ENCODE data around the gene FER.
"Not testable (repeated sequence)": the region's sequence is repeated elsewhere in the genome, so short reads cannot be mapped to it uniquely, and the experiment has no call there.

FER gene

GRCh38 chr5:108983461-108984092 is 235.9 kb downstream of the FER start:
- DNase-seq: no peak

GRCh38 chr5:108989761-108990392 is 242.2 kb downstream of the FER start:
- no peak for DNase-seq

DNA sequence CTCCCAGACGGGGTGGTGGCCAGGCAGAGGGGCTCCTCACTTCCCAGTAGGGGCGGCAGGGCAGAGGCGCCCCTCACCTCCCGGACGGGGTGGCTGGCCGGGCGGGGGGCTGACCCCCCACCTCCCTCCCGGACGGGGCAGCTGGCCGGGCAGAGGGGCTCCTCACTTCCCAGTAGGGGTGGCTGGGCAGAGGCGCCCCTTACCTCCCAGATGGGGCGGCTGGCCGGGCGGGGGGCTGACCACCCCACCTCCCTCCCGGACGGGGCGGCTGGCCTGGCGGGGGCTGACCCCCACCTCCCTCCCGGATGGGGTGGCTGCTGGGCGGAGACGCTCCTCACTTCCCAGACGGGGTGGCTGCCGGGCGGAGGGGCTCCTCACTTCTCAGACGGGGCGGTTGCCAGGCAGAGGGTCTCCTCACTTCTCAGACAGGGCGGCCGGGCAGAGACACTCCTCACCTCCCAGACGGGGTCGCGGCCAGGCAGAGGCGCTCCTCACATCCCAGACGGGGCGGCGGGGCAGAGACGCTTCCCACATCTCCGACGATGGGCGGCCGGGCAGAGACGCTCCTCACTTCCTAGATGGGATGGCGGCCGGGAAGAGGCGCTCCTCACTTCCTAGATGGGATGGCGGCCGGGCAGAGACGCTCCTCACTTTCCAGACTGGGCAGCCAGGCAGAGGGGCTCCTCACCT is 244.8 kb downstream of the FER start:
- not testable (repeated sequence) for DNase-seq

- DNase-seq: not testable (repeated sequence)
These were observed 245.7 kb downstream of the FER start for GRCh38 chr5:108993440-108993839.

- DNase-seq: no peak
These were observed 250.0 kb downstream of the FER start for GRCh38 chr5:108997720-108998119.

GRCh38 chr5:108998216-108998615 is 250.5 kb downstream of the FER start:
- no peak for DNase-seq

DNA sequence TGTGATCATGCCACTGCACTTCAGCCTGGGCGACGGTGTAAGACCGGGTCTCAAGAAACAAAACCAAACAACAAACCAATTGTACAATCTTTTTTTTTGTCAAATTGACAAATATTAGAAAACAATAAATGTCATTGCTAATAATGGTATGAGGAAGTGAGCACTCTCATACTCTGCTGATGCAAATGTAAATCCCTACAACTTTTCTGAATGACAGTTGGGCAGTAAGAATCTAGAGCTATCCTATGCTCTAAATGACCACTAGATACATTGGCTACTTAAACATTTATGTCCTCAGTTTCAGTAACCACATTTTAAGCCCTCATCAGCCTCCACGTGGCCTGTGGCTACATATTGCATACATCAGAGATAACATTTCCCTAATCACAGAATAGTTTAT is 256.2 kb downstream of the FER start:
- DNase-seq: no peak

DNA sequence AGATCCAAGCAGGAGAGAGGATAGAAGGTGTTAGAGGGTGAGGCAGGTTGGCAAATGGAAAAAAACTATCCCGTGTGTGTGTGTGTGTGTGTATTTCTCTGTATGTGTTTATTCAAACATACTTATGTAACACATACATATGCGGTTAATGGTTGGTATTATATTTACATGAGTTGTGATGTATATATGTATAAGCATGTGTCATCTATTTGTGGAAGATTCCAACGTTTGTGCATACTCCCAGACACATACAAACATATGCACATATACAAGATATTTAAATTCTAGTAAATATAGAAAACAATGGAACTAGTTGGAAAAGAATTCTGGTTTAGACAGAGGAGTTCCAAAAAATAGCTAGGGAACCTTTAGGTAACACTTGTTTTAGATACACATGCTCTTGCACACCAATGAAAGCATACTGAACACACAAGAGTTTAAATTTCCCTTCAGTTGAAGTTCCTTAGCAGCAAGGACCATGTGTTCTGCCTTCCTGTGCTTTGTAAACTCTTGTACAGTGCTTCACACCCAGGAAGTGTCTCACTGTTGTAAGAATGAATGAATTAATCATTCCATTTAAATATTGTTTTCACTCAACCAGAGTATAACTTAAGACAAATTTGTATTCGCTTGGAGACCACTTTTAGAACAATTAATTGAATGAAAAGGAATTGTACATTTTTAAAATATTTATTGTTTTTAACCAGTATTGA is 257.8 kb downstream of the FER start:
- no peak for DNase-seq

DNA sequence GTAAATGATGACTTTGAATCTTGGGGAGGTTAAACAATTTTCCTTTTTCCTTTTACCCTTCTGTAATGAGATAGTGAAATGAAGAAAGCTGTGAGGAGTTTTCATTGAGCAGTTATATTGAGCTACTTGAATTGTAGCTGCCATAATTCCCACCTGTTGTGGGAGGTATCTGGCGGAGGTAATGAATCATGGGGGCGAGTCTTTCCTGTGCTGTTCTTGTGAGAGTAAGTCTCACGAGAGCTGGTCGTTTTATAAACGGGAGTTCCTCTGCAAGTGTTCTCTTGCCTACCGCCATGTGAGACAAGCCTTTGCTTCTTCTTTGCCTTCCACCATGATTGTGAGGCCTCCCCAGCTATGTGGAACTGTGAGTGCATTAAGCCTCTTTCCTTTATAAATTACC is 258.4 kb downstream of the FER start:
- no peak for DNase-seq

DNA sequence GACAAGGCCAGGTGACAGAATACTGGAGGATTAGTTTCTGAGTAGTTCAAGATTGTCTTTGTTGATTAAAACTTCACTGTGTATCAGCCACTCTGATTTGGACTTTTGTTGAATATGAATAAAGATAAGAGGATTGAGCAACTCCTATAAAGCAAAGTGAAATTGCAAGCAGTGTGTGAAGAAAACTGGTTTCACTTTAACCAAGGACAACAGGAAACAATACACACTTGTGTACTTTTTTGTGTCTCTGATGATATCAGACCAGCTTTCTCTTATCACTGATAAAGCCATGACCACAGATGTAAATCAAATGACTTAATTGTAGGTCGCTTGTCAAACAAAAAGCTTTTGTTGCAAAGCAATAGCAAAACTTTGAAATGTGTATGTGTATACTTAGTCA is 268.6 kb downstream of the FER start:
- peak; percentile 63 for DNase-seq

GRCh38 chr5:109022056-109022455 is 274.4 kb downstream of the FER start:
- no peak for DNase-seq

GRCh38 chr5:109025729-109026128 is 278.0 kb downstream of the FER start:
- DNase-seq: not testable (repeated sequence)

DNA sequence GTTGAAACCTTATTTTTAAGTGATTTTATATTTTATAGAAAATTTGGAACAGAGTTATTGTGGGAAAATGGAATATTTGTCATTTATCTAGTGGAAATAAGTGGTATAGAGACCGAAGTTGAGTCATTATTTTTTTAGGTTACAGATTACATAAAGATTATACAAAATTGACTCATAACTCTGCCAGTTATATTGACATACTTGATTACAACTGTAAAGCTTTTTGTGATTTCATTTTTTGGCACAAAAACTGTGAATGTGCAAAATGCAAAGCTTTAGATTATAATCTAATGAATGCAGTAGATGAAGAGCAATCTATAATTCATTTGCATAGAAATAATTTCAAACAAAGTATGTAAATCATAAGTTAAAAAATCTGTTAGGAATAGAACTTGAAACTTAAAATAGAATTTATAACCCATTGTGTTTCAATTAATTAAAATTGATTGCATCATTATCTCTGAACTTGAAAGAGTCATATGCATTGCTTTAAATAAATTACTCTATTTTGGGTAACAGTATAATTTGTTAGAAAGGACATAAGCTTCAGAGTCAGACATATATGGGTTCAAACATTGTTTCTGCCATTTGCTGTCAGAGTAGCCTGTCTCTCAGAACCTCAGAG is 280.4 kb downstream of the FER start:
- DNase-seq: no peak

DNA sequence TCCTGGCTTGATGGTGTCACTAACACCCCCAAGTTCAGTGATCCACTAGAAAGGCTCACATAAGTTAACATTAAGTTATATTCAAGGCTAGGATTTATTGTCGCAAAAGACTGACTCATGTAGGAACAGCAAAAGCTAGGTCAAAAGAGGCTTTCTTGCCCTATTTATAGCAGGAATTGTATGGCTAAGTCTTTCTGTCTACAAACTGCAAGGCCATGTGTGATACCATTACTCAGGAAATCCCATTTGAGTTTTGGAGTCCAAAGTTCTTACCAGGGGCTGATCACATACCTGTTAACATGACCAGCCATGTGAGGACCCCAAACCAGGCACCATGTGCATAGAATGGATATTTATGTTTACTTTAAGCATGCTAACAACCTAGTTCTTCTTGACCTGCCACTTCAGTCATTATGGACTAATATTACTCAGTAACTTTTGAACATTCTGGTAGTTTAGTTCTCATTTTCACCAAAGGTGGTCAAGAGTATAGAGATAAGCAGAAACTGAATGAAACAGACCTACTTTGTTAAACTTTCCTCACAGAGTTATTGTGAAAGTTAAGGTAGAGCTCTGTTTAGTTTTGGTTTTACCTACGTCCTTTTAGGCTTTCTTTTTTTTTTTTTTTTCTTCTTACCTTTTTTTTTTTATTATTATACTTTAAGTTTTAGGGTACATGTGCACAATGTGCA is 281.1 kb downstream of the FER start:
- DNase-seq: peak; percentile 15

DNA sequence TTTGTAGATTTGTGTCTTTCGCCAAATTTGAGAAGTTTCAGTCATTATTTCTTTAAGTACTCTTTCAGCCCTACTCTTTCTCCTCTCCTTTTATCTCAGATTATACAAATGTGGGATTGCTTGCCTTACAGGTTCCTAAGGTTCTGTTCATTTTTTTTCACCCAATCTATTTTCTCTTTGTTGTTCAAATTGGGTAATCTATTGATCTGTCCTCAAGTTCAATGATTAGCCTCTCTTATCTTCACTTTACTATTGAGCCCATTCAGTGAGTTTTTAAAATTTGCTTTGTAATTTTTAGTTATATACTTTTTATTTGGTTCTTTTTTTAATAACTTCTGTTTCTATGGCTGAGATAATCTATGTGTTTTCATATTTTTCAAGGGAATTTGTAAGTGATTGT is 282.1 kb downstream of the FER start:
- no peak for DNase-seq

- DNase-seq: no peak
These were observed 282.9 kb downstream of the FER start for GRCh38 chr5:109030360-109031143.

- DNase-seq: no peak
These were observed 286.6 kb downstream of the FER start for GRCh38 chr5:109034306-109034705.

- no peak for DNase-seq
These were observed 287.7 kb downstream of the FER start for GRCh38 chr5:109035436-109035835.

DNA sequence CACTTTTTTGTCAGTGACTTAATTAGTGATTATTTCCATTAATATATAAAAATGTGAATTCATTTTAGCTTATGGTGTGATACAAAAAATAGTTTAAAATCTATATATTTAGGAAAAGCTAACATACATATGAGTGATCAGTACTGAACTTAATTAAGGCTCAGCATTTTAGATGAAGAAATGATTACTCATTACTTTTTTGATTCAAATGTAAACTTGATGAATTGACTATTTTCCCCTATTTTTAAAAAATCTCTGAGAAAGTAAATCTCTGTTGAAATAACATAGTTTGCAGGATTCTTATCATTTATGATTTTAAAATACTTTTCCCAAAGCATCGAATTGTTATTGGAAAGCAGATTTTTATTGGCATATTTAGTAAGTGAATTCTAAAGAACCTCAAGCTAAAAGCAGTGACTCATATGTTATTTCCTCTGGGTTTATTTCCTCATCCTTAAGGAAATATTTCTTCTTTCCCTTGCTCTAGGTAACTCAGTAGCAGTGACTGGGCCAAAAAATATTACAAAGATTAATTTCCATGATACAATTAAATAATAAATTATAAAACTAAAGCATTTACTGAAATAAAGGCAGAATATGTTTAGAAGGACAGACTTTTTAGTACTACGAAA is 290.6 kb downstream of the FER start:
- no peak for DNase-seq

DNA sequence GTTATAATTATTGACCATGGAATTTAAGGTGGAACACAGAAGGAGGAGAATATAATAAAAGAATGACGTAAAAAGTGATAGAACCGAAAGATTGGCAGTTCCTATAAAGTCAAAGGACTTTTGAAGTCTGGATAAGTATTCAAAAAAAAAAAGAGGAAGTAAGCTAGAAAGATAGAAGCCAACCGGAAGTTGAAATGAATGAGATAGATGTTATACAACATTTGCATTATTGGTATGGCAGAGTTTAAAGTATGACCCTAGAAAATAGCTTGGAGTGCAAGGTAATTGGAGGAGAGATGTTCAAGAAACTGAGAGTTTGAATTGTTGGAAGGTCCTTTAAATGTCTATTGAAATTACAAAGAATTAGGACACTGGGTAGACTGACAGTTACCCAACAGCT is 293.6 kb downstream of the FER start:
- peak; percentile 80 for DNase-seq

DNA sequence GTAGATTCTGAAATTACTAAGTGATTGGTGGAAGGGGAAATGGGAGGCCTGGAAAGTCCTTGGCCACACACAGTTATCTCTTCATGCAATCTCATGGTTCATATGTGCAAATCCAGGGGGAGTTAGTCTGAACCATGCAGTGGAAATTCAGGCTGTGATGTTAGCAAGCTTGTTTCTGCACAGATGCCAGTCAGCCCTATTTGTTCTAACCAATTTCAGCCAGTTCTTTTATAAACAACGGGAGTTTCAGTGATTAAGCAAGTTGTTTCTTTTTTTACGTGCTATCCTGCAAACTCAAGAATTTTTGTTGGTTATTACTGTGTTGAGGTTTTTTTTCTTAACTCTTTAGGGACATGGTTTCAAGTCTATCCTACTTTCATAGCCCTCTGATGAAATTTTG is 298.0 kb downstream of the FER start:
- DNase-seq: no peak

Measured in OCI-M1 (cell line).